Spleen (tissue), 11 donors: ENCODE data around the gene SKAP2. TPM values are rescaled to one million over a fixed set of nuclear protein-coding genes. Genes with fewer than 3 reads are reported as not detected.

Experiments
- DNase-seq: peaks from one replicate; pipeline ENCODE4 v3.0.0-alpha.2; 2020
- H3K27ac ChIP-seq, 8 donors: fragments of 200-600 bp; sonication (generic) in 7 of 8; 1 replicate in 4 of 8; 2 replicates in 4 of 8; pipeline versions ENCODE4 v1.5.0 to v1.8.0; 2016 to 2021; ENCODE audit warnings: inconsistent platforms in 4 of 8, mild to moderate bottlenecking in 4 of 8, moderate library complexity in 1 of 8
- H3K27me3 ChIP-seq, 7 donors: fragments of 200-600 bp; sonication (generic) in 6 of 7; replicated peaks in 1 of 7; 1 replicate in 4 of 7; 2 replicates in 3 of 7; pipeline versions ENCODE4 v1.5.0 to v1.8.0; 2016 to 2021; ENCODE audit warnings: inconsistent platforms in 3 of 7, mild to moderate bottlenecking in 1 of 7
- H3K36me3 ChIP-seq, 6 donors: fragments of 200-600 bp; sonication (generic) in 5 of 6; 1 replicate in 4 of 6; 2 replicates in 2 of 6; pipeline versions ENCODE4 v1.5.0 to v1.8.0; 2016 to 2021; ENCODE audit warnings: inconsistent platforms in 2 of 6
- H3K4me1 ChIP-seq, 6 donors: fragments of 200-600 bp; sonication (generic) in 5 of 6; 1 replicate in 3 of 6; 2 replicates in 3 of 6; pipeline versions ENCODE4 v1.5.0 to v1.8.0; 2016 to 2021; ENCODE audit warnings: inconsistent platforms in 3 of 6
- H3K4me3 ChIP-seq, 8 donors: fragments of 200-600 bp; sonication (generic) in 7 of 8; 1 replicate in 4 of 8; 2 replicates in 4 of 8; pipeline versions ENCODE4 v1.5.0 to v1.8.0; 2016 to 2021; ENCODE audit warnings: inconsistent platforms in 4 of 8, mild to moderate bottlenecking in 4 of 8, moderate library complexity in 2 of 8
- H3K9me3 ChIP-seq, 8 donors: fragments of 200-600 bp; sonication (generic) in 7 of 8; 1 replicate in 4 of 8; 2 replicates in 4 of 8; pipeline versions ENCODE4 v1.5.0 to v1.8.0; 2016 to 2021; ENCODE audit warnings: inconsistent platforms in 4 of 8
- POLR2A ChIP-seq, 3 donors: fragments of 450-650 bp; IDR thresholded peaks; one replicate each; pipeline ENCODE4 v1.5.1; 2017; ENCODE audit warnings: antibody characterized with exemption in 3 of 3, mild to moderate bottlenecking in 1 of 3
- POLR2AphosphoS5 ChIP-seq, 3 donors: sonication (generic); formaldehyde crosslinking; IDR thresholded peaks; one replicate each; pipeline ENCODE4 v1.5.1; 2017; ENCODE audit warnings: antibody characterized with exemption in 3 of 3
- WGBS, 5 donors: extraction: QIAGEN DNeasy Blood & Tissue Kit in 3 of 5; methylation state at CpG; one replicate each; pipeline versions ENCODE4 v1.1.5 to v1.1.7; 2013 to 2018; 5-methylcytosine and 5-hydroxymethylcytosine counted together
- intact Hi-C: fragments of 100-400 bp; cut with DNase I; formaldehyde crosslinking; loops from one replicate; pipeline ENCODE4 v1.15.0; 2023; ENCODE audit warnings: low total_unique reads
- polyA plus RNA-seq, 3 donors: library from polyadenylated mRNA; stranded (reverse); fragments of 200-250 nt; gene quantifications; one replicate each; pipeline ENCODE4 v1.2.1, GENCODE V29; 2013
- total RNA-seq, 7 donors: library from RNA; depleted of rRNA in 3 of 7; stranded (reverse); fragments of >200 nt in 3 of 7; fragmentation: NEBNext Ultra II Directional in 4 of 7; extraction: Animal tissue kit (Norgen Biotek cat#: 25700) in 4 of 7; gene quantifications; one replicate each; pipeline versions ENCODE4 v1.1.0 to v1.2.1, GENCODE V29; 2016 to 2021
- TF ChIP-seq, protein P1 (sequence below), 11 experiments: fragments of 200-600 bp in 7 of 11; fragments of 450-650 bp in 4 of 11; sonication (generic) in 4 of 11; IDR thresholded peaks in 8 of 11; conservative IDR thresholded peaks in 3 of 11; 1 replicate in 7 of 11; 2 replicates in 4 of 11; pipeline versions ENCODE4 v1.4.0 to v1.8.0; 2016 to 2021; ENCODE audit warnings: antibody characterized with exemption in 11 of 11, inconsistent platforms in 4 of 11, mild to moderate bottlenecking in 1 of 11
- donor health status: healthy with polysubstance abuse.
- donor health status: DM: no; HTN: no; CAD: no; lungs with moderate emphysema.
- donor health status: DM: no; HTN: no; CAD: no.
- donor health status: Bipolar disorder and iron deficiency.
- donor health status: healthy.
- donor health status: DM: no; HTN: no; CAD: no.
- donor health status: DM: yes; HTN: yes; CAD: no.

The SKAP2 gene
- total and polyA plus RNA-seq, 10 donors: 14.8 to 87.2 (median 61.7) TPM

DNA sequence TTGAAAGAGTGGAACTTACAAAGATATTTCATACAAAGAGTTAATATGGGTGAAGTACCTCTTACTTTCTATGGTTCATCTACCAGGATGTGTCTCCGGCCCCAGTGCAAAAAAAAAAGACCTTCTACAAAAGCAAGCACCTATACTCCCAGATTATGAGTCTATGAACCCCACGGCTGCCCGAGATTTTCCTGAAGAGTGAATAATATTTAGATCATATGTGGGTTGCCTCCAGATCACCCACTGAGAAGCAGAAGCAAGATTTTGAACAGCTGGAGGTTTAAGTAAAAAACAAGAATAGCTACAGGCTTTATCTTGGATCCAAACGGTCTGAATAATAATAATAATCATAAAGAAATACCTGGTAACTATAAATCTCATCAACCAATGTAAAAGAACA is 207.7 kb downstream of the SKAP2 start:
- WGBS, 5 donors: 87 to 94% (median 91%) methylated on average over 4 of the region's 4 CpGs
- no peaks in the 10 kb centered on the region for H3K36me3 ChIP-seq
- H3K27me3 ChIP-seq: no peaks in the 10 kb centered on the region
- intact Hi-C loops: no loop called here
- H3K4me3 ChIP-seq: no peak overlapping the region
- no peaks in the 10 kb centered on the region for H3K9me3 ChIP-seq
- TF ChIP-seq, protein P1, sequence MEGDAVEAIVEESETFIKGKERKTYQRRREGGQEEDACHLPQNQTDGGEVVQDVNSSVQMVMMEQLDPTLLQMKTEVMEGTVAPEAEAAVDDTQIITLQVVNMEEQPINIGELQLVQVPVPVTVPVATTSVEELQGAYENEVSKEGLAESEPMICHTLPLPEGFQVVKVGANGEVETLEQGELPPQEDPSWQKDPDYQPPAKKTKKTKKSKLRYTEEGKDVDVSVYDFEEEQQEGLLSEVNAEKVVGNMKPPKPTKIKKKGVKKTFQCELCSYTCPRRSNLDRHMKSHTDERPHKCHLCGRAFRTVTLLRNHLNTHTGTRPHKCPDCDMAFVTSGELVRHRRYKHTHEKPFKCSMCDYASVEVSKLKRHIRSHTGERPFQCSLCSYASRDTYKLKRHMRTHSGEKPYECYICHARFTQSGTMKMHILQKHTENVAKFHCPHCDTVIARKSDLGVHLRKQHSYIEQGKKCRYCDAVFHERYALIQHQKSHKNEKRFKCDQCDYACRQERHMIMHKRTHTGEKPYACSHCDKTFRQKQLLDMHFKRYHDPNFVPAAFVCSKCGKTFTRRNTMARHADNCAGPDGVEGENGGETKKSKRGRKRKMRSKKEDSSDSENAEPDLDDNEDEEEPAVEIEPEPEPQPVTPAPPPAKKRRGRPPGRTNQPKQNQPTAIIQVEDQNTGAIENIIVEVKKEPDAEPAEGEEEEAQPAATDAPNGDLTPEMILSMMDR (IDR thresholded peaks at IDR 0.05 in 8 of 11, conservative IDR thresholded peaks at IDR 0.05 in 3 of 11): no peak
- no peak for TF ChIP-seq POLR2A (IDR thresholded peaks at IDR 0.05)
- TF ChIP-seq POLR2AphosphoS5 (IDR thresholded peaks at IDR 0.05): no peak
- DNase-seq: no peak
- H3K27ac ChIP-seq: no peak overlapping the region
- H3K4me1 ChIP-seq: peaks cover 0 to 8% (median 0%) of the 10 kb centered on the region in 6 donors

DNA sequence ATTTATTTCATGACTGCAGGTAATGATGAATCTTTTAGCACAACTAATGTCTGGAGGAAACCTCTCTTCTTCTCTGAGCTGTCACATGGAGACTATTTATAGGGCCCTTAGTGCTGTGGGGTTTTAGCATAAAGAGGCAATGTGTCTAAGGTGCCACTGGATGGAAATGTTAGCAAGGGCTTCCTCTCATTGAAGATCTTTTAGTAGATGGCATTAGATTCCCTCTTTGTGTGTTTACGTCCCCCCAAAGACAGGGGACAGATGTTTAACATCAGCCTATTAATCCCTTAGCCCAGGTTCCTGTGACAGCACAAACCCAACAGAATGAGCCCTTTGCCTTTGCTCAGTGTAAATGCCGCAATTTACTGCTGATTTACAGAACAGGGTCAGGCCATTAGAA is 208.6 kb downstream of the SKAP2 start:
- intact Hi-C loops: no loop called here
- H3K4me1 ChIP-seq: peaks cover 0 to 8% (median 0%) of the 10 kb centered on the region in 6 donors
- DNase-seq: no peak
- no peak overlapping the region for H3K4me3 ChIP-seq
- TF ChIP-seq POLR2AphosphoS5 (IDR thresholded peaks at IDR 0.05) (no peak), POLR2A (IDR thresholded peaks at IDR 0.05) (no peak)
- TF ChIP-seq, protein P1 (IDR thresholded peaks at IDR 0.05 in 8 of 11, conservative IDR thresholded peaks at IDR 0.05 in 3 of 11): no peak
- no peak overlapping the region for H3K27ac ChIP-seq
- no peaks in the 10 kb centered on the region for H3K36me3 ChIP-seq
- H3K9me3 ChIP-seq: no peaks in the 10 kb centered on the region
- H3K27me3 ChIP-seq: no peaks in the 10 kb centered on the region
- 83 to 98% (median 91%) methylated on average over 2 of the region's 2 CpGs for WGBS, 5 donors

DNA sequence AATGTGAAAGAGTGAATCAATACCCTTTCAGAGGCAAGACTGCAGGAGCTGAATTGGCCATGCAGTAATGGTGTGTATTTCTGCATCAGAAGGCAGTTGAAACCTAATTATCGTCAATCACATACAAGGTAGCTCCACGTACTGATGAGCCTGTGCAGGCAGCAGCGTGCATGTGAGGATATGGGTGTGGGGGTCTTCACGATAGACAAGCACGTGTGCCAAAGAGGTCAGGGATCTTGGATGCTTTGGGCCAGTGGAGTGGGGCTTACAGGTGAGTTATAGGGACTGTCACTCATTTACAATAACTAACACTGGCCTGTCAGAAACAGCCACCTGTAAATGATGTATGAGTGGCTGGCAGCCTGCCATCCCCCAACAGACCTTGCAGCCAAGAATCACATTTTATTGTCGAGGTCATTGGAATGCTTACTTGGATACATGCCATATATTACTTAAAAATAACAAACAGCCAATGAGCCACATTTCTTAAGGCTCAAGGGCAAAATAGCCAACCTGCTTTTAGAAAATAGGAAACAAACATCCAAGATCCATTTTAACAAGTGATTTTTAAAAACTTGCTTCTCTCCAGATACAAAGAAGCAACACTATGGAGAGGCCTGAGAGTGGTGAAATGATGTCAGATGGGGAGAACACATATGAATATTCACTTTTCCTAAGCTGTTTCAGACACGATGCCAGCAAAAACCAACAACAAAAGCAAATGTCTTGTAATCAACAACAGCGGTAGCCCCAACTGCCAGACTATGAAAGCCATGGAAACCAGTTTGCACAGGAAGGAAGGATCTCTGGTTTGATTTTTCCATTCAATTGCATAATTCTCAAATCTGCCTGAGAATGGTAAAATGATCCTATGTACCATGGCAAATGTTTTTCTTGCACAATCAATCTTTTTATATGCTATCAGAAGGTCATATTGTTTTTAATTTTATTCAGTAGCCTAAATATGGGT is 210.7 kb downstream of the SKAP2 start:
- H3K36me3 ChIP-seq: no peaks in the 10 kb centered on the region

More for the DNA sequence above, 210.7 kb downstream of the SKAP2 start:
- H3K27ac ChIP-seq: peak overlapping the region in 2 of 8 donors; percentile 26 to 39
- H3K4me3 ChIP-seq: no peak overlapping the region
- DNase-seq: no peak
- 57 to 64% (median 59%) methylated on average over 8 of the region's 8 CpGs for WGBS, 5 donors
- no peaks in the 10 kb centered on the region for H3K27me3 ChIP-seq
- H3K4me1 ChIP-seq: peaks cover 0 to 8% (median 0%) of the 10 kb centered on the region in 6 donors
- no peaks in the 10 kb centered on the region for H3K9me3 ChIP-seq
- intact Hi-C loops: no loop called here
- TF ChIP-seq, protein P1 (IDR thresholded peaks at IDR 0.05 in 8 of 11, conservative IDR thresholded peaks at IDR 0.05 in 3 of 11): no peak
- TF ChIP-seq POLR2A (IDR thresholded peaks at IDR 0.05) (no peak), POLR2AphosphoS5 (IDR thresholded peaks at IDR 0.05) (no peak)
